GM18499 (cell line): ENCODE data around the gene GMPR.
"Not testable (repeated sequence)": the region's sequence is repeated elsewhere in the genome, so short reads cannot be mapped to it uniquely, and the experiment has no call there.

Experiments
- ATAC-seq: cut with Tn5 transposase; IDR thresholded peaks from one replicate; pipeline ENCODE4 v1.9.1; 2021; ENCODE audit warnings: moderate number of reproducible peaks; ENCODE audit not compliant: insufficient read depth, unreplicated experiment

GMPR gene

GRCh38 chr6:16269442-16270070, 31.2 kb downstream of the GMPR start:
- not testable (repeated sequence) for ATAC-seq

GRCh38 chr6:16270178-16270794, 31.9 kb downstream of the GMPR start:
- no peak for ATAC-seq

- no peak for ATAC-seq
These were observed 33.0 kb downstream of the GMPR start for GRCh38 chr6:16271428-16271827.

- no peak for ATAC-seq
These were observed 33.8 kb downstream of the GMPR start for GRCh38 chr6:16272201-16272600.

GRCh38 chr6:16273256-16273655, 34.9 kb downstream of the GMPR start:
- no peak for ATAC-seq

GRCh38 chr6:16274483-16274882, 36.1 kb downstream of the GMPR start:
- ATAC-seq: no peak

GRCh38 chr6:16274885-16275589, 36.6 kb downstream of the GMPR start:
- ATAC-seq: no peak

- ATAC-seq: no peak
These were observed 39.0 kb downstream of the GMPR start for GRCh38 chr6:16277101-16277981.

GRCh38 chr6:16278048-16278724, 39.8 kb downstream of the GMPR start:
- ATAC-seq: no peak

GRCh38 chr6:16278750-16279149, 40.4 kb downstream of the GMPR start:
- ATAC-seq: no peak

- ATAC-seq: no peak
These were observed 40.9 kb downstream of the GMPR start for GRCh38 chr6:16279243-16279642.

GRCh38 chr6:16282370-16282769, 44.0 kb downstream of the GMPR start:
- no peak for ATAC-seq

GRCh38 chr6:16284472-16284871, 46.1 kb downstream of the GMPR start:
- no peak for ATAC-seq

- ATAC-seq: no peak
These were observed 47.2 kb downstream of the GMPR start for GRCh38 chr6:16285467-16286150.

- ATAC-seq: no peak
These were observed 47.8 kb downstream of the GMPR start for GRCh38 chr6:16286151-16286522.

- no peak for ATAC-seq
These were observed 49.8 kb downstream of the GMPR start for GRCh38 chr6:16288163-16288562.

- ATAC-seq: no peak
These were observed 53.4 kb downstream of the GMPR start for GRCh38 chr6:16291739-16292138.

- no peak for ATAC-seq
These were observed 54.0 kb downstream of the GMPR start for GRCh38 chr6:16292432-16292831.

- no peak for ATAC-seq
These were observed 54.6 kb downstream of the GMPR start for GRCh38 chr6:16292942-16293341.

- ATAC-seq: no peak
These were observed 56.0 kb downstream of the GMPR start for GRCh38 chr6:16294371-16294770.
